K562 (cell line): ENCODE measurements around the gene NT5C3B. TPM values are rescaled to one million over a fixed set of nuclear protein-coding genes. Genes with fewer than 3 reads are reported as not detected.

Source experiments
- GTF3C2 ChIP-seq: IDR thresholded peaks from 3 replicates; pipeline ENCODE4 v1.6.1; 2011; ENCODE audit warnings: borderline replicate concordance, mild to moderate bottlenecking, moderate library complexity; ENCODE audit not compliant: insufficient read length; ENCODE audit errors: extremely low read depth
- HNRNPL ChIP-seq: fragments of 200-400 bp; formaldehyde crosslinking; IDR thresholded peaks from 2 replicates; pipeline ENCODE4 v1.6.1; 2017; ENCODE audit warnings: low read depth, mild to moderate bottlenecking, low read length
- MED1 ChIP-seq: sonication (generic); formaldehyde crosslinking; IDR thresholded peaks from 2 replicates; pipeline ENCODE4 v1.8.1; 2023; ENCODE audit warnings: missing genetic modification reagents, borderline replicate concordance
- MGA ChIP-seq: fragments of 450-650 bp; IDR thresholded peaks from 2 replicates; pipeline ENCODE4 v1.6.1; 2016; ENCODE audit warnings: mild to moderate bottlenecking, moderate library complexity
- THAP12 ChIP-seq: fragments of 250-450 bp; sonication (Bioruptor Pico); IDR thresholded peaks from 2 replicates; pipeline ENCODE4 v1.9.0; 2021; ENCODE audit warnings: mild to moderate bottlenecking, inconsistent platforms
- ZNF586 ChIP-seq: fragments of 450-650 bp; formaldehyde crosslinking; conservative IDR thresholded peaks from 2 replicates; pipeline ENCODE4 v1.4.0; 2020; ENCODE audit warnings: mild to moderate bottlenecking, moderate library complexity
- ZNF707 ChIP-seq: fragments of 250-450 bp; sonication (Bioruptor Pico); conservative IDR thresholded peaks from 2 replicates; pipeline ENCODE4 v1.8.0; 2022; ENCODE audit warnings: inconsistent platforms, mild to moderate bottlenecking, moderate library complexity
- polyA plus RNA-seq, 8 experiments: library from polyadenylated mRNA; depleted of rRNA in 4 of 8; stranded (reverse) in 5 of 8; unstranded in 3 of 8; fragments of >200 nt; fragmentation: Nextera tagmentation in 2 of 8; fragmentation: Illumina TruSeq in 1 of 8; extraction: Ambion mirVana in 2 of 8; extraction: Trizol in 1 of 8; gene quantifications; 2 replicates each; pipeline versions ENCODE4 v1.2.1 to v1.2.3, GENCODE V29; 2011 to 2014; ENCODE audit warnings: inconsistent platforms in 1 of 8, missing spikeins in 1 of 8
- total RNA-seq, 7 experiments: library from RNA; depleted of rRNA in 6 of 7; stranded (reverse); fragments of >200 nt in 6 of 7; fragmentation: Illumina TruSeq in 2 of 7; extraction: Trizol in 2 of 7; gene quantifications; 2 replicates each; pipeline versions ENCODE4 v1.2.1 to v1.2.3, GENCODE V29; 2011 to 2021; ENCODE audit warnings: low replicate concordance in 1 of 7

The NT5C3B gene
- total and polyA plus RNA-seq, 9 of the 15 experiments (the other 6 are each of a cell fraction or from before 2014, with no cell fraction given) = 2.0 to 166 (median 85.0) TPM

- peak; percentile 75 for TF ChIP-seq MGA
- TF ChIP-seq ZNF707 (CRISPR knock-in tag) = no peak
- TF ChIP-seq GTF3C2 = no peak
- no peak for TF ChIP-seq ZNF586 (CRISPR knock-in tag)
- TF ChIP-seq MED1 = no peak
- TF ChIP-seq THAP12 = peak; percentile 72; the same call in 1 of the 2 replicates
- TF ChIP-seq HNRNPL = peak; percentile 53; the same call in 1 of the 2 replicates
Observed at GRCh38 chr17:41864836-41865595, 29.0 kb upstream of the NT5C3B start, which contains the start of gene KLHL11 (continued).
